Large intestine (tissue), 3 donors: ENCODE measurements around the gene OR2T29. TPM values are rescaled to one million over a fixed set of nuclear protein-coding genes. Genes with fewer than 3 reads are reported as not detected.
"Not testable (repeated sequence)": the region's sequence is repeated elsewhere in the genome, so short reads cannot be mapped to it uniquely, and the experiment has no call there.

Experiments
- DNase-seq, 2 donors: peaks; one replicate each; pipeline versions ENCODE4 v3.0.0 to v3.0.0-alpha.2; 2013
- H3K27ac ChIP-seq: one replicate; pipeline ENCODE4 v1.5.1; 2013; ENCODE audit warnings: low read length
- H3K27me3 ChIP-seq: 2 replicates; pipeline ENCODE4 v1.6.1; 2013; ENCODE audit warnings: low read length; ENCODE audit not compliant: control insufficient read depth, insufficient read depth
- H3K36me3 ChIP-seq: 2 replicates; pipeline ENCODE4 v1.6.1; 2013; ENCODE audit warnings: low read length; ENCODE audit not compliant: control insufficient read depth, insufficient read depth
- H3K4me1 ChIP-seq: one replicate; pipeline ENCODE4 v1.6.1; 2013; ENCODE audit warnings: low read length; ENCODE audit not compliant: control insufficient read depth, insufficient read depth
- H3K4me3 ChIP-seq: one replicate; pipeline ENCODE4 v1.5.1; 2013; ENCODE audit warnings: low read length
- H3K9me3 ChIP-seq: one replicate; pipeline ENCODE4 v1.6.1; 2013; ENCODE audit warnings: mild to moderate bottlenecking, low read depth, low read length, moderate library complexity; ENCODE audit not compliant: control insufficient read depth
- WGBS: methylation state at CpG from one replicate; pipeline ENCODE4 v1.1.5; 2013; ENCODE audit warnings: low lambda C conversion rate; ENCODE audit not compliant: insufficient coverage; 5-methylcytosine and 5-hydroxymethylcytosine counted together
- polyA plus RNA-seq: library from polyadenylated mRNA; unstranded; fragments of 120-200 nt; gene quantifications from one replicate; pipeline ENCODE4 v1.2.1, GENCODE V29; 2013

Gene OR2T29
- polyA plus RNA-seq, 1 donor: not detected

DNA sequence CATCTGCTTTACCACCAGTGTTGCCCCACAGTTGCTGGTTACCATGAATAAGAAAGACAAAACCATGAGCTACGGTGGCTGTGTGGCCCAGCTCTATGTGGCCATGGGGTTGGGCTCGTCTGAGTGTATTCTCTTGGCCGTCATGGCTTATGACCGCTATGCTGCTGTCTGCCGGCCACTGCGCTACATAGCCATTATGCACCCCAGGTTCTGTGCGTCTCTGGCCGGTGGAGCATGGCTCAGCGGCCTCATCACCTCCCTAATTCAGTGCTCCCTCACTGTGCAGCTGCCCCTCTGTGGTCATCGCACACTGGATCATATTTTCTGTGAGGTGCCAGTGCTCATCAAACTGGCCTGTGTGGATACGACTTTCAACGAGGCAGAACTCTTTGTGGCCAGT is 40.7 kb downstream of the OR2T29 start:
- DNase-seq: no peak

GRCh38 chr1:248510217-248510616 is 52.4 kb downstream of the OR2T29 start:
- not testable (repeated sequence) for H3K9me3 ChIP-seq, H3K4me1 ChIP-seq, H3K4me3 ChIP-seq, H3K27ac ChIP-seq, H3K27me3 ChIP-seq, H3K36me3 ChIP-seq, DNase-seq

More for the DNA sequence above, 40.7 kb downstream of the OR2T29 start:
- no peak overlapping the region for H3K27ac ChIP-seq
- no peaks in the 10 kb centered on the region for H3K27me3 ChIP-seq
- H3K36me3 ChIP-seq: no peaks in the 10 kb centered on the region
- H3K9me3 ChIP-seq: peaks cover 5% of the 10 kb centered on the region
- H3K4me3 ChIP-seq: no peak overlapping the region
- no CpG with 5 or more reads among the region's 12 CpGs for WGBS
- H3K4me1 ChIP-seq: no peaks in the 10 kb centered on the region

DNA sequence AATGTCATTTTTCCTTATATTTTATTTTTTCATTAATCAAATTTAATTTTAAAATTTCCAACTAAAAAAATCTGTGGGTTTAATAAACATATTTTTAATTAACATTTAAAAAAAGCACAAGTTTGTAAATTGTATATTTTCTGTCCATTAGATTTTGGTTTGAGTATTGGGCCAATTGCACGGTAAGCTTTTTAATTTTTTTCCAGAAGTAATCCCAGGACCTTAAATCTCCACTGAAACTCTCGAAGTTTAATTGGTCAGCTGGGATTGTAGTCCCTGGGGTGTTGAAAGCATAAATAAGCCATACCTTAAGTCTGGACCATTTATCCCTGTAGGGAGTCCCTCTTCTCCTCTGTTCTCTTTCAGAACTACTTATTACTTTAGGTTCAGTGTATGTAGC is 54.8 kb downstream of the OR2T29 start, which contains the start of gene OR2G6:
Gene OR2G6, plus strand, starts transcription at position 301 of the 400 bp plus-strand sequence. CDS start 13,574 bp downstream, outside the sequence.
- not testable (repeated sequence) for DNase-seq, H3K27me3 ChIP-seq, H3K9me3 ChIP-seq, H3K4me3 ChIP-seq, H3K36me3 ChIP-seq, H3K27ac ChIP-seq, H3K4me1 ChIP-seq
- no CpG with 5 or more reads among the region's 2 CpGs for WGBS

Other genes with a start within 250 kb of the OR2T29 start
- not detected for gene OR2M7, start 238.2 kb downstream of the OR2T29 start, polyA plus RNA-seq
- not detected for gene OR14C36, start 214.0 kb downstream of the OR2T29 start, polyA plus RNA-seq
- gene OR2T4, start 201.1 kb downstream of the OR2T29 start, polyA plus RNA-seq: not detected
- gene OR2T6, start 187.0 kb downstream of the OR2T29 start, polyA plus RNA-seq: not detected
- not detected for gene OR2T1, start 159.7 kb downstream of the OR2T29 start, polyA plus RNA-seq
- gene OR2T2, start 117.1 kb downstream of the OR2T29 start, polyA plus RNA-seq: not detected
- not detected for gene OR2T3, start 89.4 kb downstream of the OR2T29 start, polyA plus RNA-seq
- not detected for gene OR2T5, start 74.2 kb downstream of the OR2T29 start, polyA plus RNA-seq
- not detected for gene OR2G6, start 54.7 kb downstream of the OR2T29 start, polyA plus RNA-seq
- gene OR2T34, start 12.0 kb upstream of the OR2T29 start, polyA plus RNA-seq: not detected
- gene OR2T10, start 34.9 kb upstream of the OR2T29 start, polyA plus RNA-seq: not detected
- gene OR2T11, start 72.3 kb upstream of the OR2T29 start, polyA plus RNA-seq: not detected
- not detected for gene OR2T35, start 82.5 kb upstream of the OR2T29 start, polyA plus RNA-seq
- not detected for gene OR2T27, start 92.8 kb upstream of the OR2T29 start, polyA plus RNA-seq
- gene OR14I1, start 140.0 kb upstream of the OR2T29 start, polyA plus RNA-seq: not detected
- gene LYPD8, start 193.0 kb upstream of the OR2T29 start, polyA plus RNA-seq: 2.1 TPM